Liver (tissue), 9 donors: ENCODE data around the gene GLT1D1. TPM values are rescaled to one million over a fixed set of nuclear protein-coding genes. Genes with fewer than 3 reads are reported as not detected.

Experiments used
- DNase-seq: peaks from one replicate; pipeline ENCODE4 v3.0.0-alpha.2; 2017; ENCODE audit warnings: low spot score
- H3K27ac ChIP-seq, 2 donors: one replicate each; pipeline ENCODE4 v1.7.0; 2013; ENCODE audit warnings: inconsistent platforms in 2 of 2, low read length in 2 of 2, control low read depth in 1 of 2, low read depth in 1 of 2, mild to moderate bottlenecking in 1 of 2
- H3K27me3 ChIP-seq, 4 donors: one replicate each; pipeline versions ENCODE4 v1.6.1 to v1.7.0; 2013; ENCODE audit warnings: low read length in 3 of 4, inconsistent platforms in 1 of 4, mild to moderate bottlenecking in 1 of 4, moderate library complexity in 1 of 4; ENCODE audit not compliant: control insufficient read depth in 4 of 4, insufficient read depth in 4 of 4
- H3K36me3 ChIP-seq, 4 donors: one replicate each; pipeline versions ENCODE4 v1.6.1 to v1.7.0; 2013; ENCODE audit warnings: low read length in 3 of 4, mild to moderate bottlenecking in 3 of 4, low read depth in 1 of 4, moderate library complexity in 1 of 4; ENCODE audit not compliant: control insufficient read depth in 4 of 4, insufficient read depth in 3 of 4
- H3K4me1 ChIP-seq, 4 donors: one replicate each; pipeline versions ENCODE4 v1.6.1 to v1.7.0; 2013; ENCODE audit warnings: low read length in 3 of 4, mild to moderate bottlenecking in 3 of 4, moderate library complexity in 1 of 4; ENCODE audit not compliant: control insufficient read depth in 4 of 4, insufficient read depth in 4 of 4
- H3K4me3 ChIP-seq, 3 donors: one replicate each; pipeline versions ENCODE4 v1.6.1 to v1.7.0; 2013; ENCODE audit warnings: low read length in 3 of 3, control low read depth in 1 of 3, low read depth in 1 of 3, mild to moderate bottlenecking in 1 of 3
- H3K9ac ChIP-seq, 2 donors: one replicate each; pipeline ENCODE4 v1.7.0; 2013; ENCODE audit warnings: low read length in 2 of 2, mild to moderate bottlenecking in 2 of 2, moderate library complexity in 2 of 2, control low read depth in 1 of 2, low read depth in 1 of 2
- H3K9me3 ChIP-seq, 4 donors: one replicate each; pipeline versions ENCODE4 v1.6.1 to v1.7.0; 2013; ENCODE audit warnings: low read length in 3 of 4; ENCODE audit not compliant: control insufficient read depth in 4 of 4
- ATF3 ChIP-seq: IDR thresholded peaks from 2 replicates; pipeline ENCODE4 v1.6.1; 2016; ENCODE audit warnings: antibody characterized with exemption
- CTCF ChIP-seq: fragments of 150-350 bp; IDR thresholded peaks from 2 replicates; pipeline ENCODE4 v1.5.1; 2017; ENCODE audit warnings: improper control_type of control experiment, low read depth, low read length; ENCODE audit not compliant: missing input control
- EGR1 ChIP-seq, 2 donors: IDR thresholded peaks; 2 replicates each; pipeline ENCODE4 v1.6.1; 2016 to 2018; ENCODE audit warnings: antibody characterized with exemption in 2 of 2, low read depth in 2 of 2
- FOXA1 ChIP-seq: IDR thresholded peaks from 2 replicates; pipeline ENCODE4 v1.6.1; 2016; ENCODE audit warnings: antibody characterized with exemption
- FOXA2 ChIP-seq: IDR thresholded peaks from 2 replicates; pipeline ENCODE4 v1.6.1; 2016; ENCODE audit warnings: antibody characterized with exemption
- GABPA ChIP-seq, 2 donors: IDR thresholded peaks in 1 of 2; conservative IDR thresholded peaks in 1 of 2; 2 replicates each; pipeline ENCODE4 v1.6.1; 2016; ENCODE audit warnings: antibody characterized with exemption in 2 of 2, mild to moderate bottlenecking in 1 of 2, moderate library complexity in 1 of 2
- HNF4A ChIP-seq, 2 donors: conservative IDR thresholded peaks; 2 replicates each; pipeline ENCODE4 v1.6.1; 2016; ENCODE audit warnings: antibody characterized with exemption in 2 of 2, mild to moderate bottlenecking in 2 of 2
- HNF4G ChIP-seq: IDR thresholded peaks from 2 replicates; pipeline ENCODE4 v1.6.1; 2016; ENCODE audit warnings: antibody characterized with exemption
- JUND ChIP-seq, 2 donors: IDR thresholded peaks; 2 replicates each; pipeline ENCODE4 v1.6.1; 2016; ENCODE audit warnings: antibody characterized with exemption in 2 of 2
- MAX ChIP-seq: IDR thresholded peaks from 2 replicates; pipeline ENCODE4 v1.6.1; 2016; ENCODE audit warnings: antibody characterized with exemption
- NR2F2 ChIP-seq: IDR thresholded peaks from 2 replicates; pipeline ENCODE4 v1.6.1; 2016; ENCODE audit warnings: antibody characterized with exemption
- RAD21 ChIP-seq, 2 donors: IDR thresholded peaks; 2 replicates each; pipeline ENCODE4 v1.6.1; 2016; ENCODE audit warnings: antibody characterized with exemption in 2 of 2, mild to moderate bottlenecking in 2 of 2
- REST ChIP-seq: IDR thresholded peaks from 2 replicates; pipeline ENCODE4 v1.6.1; 2016; ENCODE audit warnings: antibody characterized with exemption, mild to moderate bottlenecking
- SP1 ChIP-seq: IDR thresholded peaks from 2 replicates; pipeline ENCODE4 v1.6.1; 2018; ENCODE audit warnings: antibody characterized with exemption, mild to moderate bottlenecking
- TAF1 ChIP-seq: conservative IDR thresholded peaks from 2 replicates; pipeline ENCODE4 v1.6.1; 2016; ENCODE audit warnings: antibody characterized with exemption, mild to moderate bottlenecking
- YY1 ChIP-seq: IDR thresholded peaks from 2 replicates; pipeline ENCODE4 v1.6.1; 2016; ENCODE audit warnings: antibody characterized with exemption, mild to moderate bottlenecking
- ZBTB33 ChIP-seq: IDR thresholded peaks from 2 replicates; pipeline ENCODE4 v1.6.1; 2016; ENCODE audit warnings: antibody characterized with exemption
- WGBS: extraction: QIAGEN DNeasy Blood & Tissue Kit; methylation state at CpG from one replicate; pipeline ENCODE4 v1.1.7; 2013; 5-methylcytosine and 5-hydroxymethylcytosine counted together
- polyA plus RNA-seq, 2 donors: library from polyadenylated mRNA; stranded (reverse) in 1 of 2; unstranded in 1 of 2; fragments of 200-250 nt in 1 of 2; fragments of >200 nt in 1 of 2; fragmentation: Nextera tagmentation in 1 of 2; extraction: Ambion mirVana in 1 of 2; gene quantifications; one replicate each; pipeline versions ENCODE4 v1.2.1 to v1.2.3, GENCODE V29; 2013 to 2015
- total RNA-seq, 2 donors: library from RNA; depleted of rRNA; stranded (reverse); fragments of >200 nt; gene quantifications; one replicate each; pipeline ENCODE4 v1.2.3, GENCODE V29; 2014
- donor health status: healthy.
- donor health status: healthy.
- donor health status: healthy.
- donor health status: healthy.
- donor health status: healthy.

GLT1D1 gene
- total and polyA plus RNA-seq, 4 donors: 10.4 to 17.7 (median 13.9) TPM

GRCh38 chr12:128986957-128987356, 133.7 kb downstream of the GLT1D1 start:
- Histone ChIP-seq H3K27ac (no peak overlapping the region), H3K36me3 (peaks cover 0 to 10% (median 2%) of the 10 kb centered on the region in 4 donors), H3K4me3 (no peak overlapping the region), H3K9ac (no peak overlapping the region), H3K4me1 (peaks cover 0 to under 1% (median 0%) of the 10 kb centered on the region in 4 donors), H3K27me3 (no peaks in the 10 kb centered on the region), H3K9me3 (peaks cover 0 to 4% (median 0%) of the 10 kb centered on the region in 4 donors)
- WGBS: 85% methylated on average over 10 of the region's 10 CpGs
- DNase-seq: no peak
- TF ChIP-seq JUND (IDR thresholded peaks at IDR 0.05) (no peak), FOXA1 (no peak), HNF4A (conservative IDR thresholded peaks at IDR 0.05) (no peak), ATF3 (no peak), MAX (no peak), SP1 (no peak), ZBTB33 (no peak), HNF4G (no peak), GABPA (IDR thresholded peaks at IDR 0.05 in 1 of 2, conservative IDR thresholded peaks at IDR 0.05 in 1 of 2) (no peak), NR2F2 (no peak), EGR1 (IDR thresholded peaks at IDR 0.05; ENCODE audit: low read depth in 2 of 2) (no peak), CTCF (no peak), FOXA2 (no peak)

- H3K27me3 ChIP-seq: no peaks in the 10 kb centered on the region
- H3K4me3 ChIP-seq: no peak overlapping the region
- TF ChIP-seq CTCF (no peak), ATF3 (no peak), SP1 (no peak), FOXA1 (no peak), RAD21 (IDR thresholded peaks at IDR 0.05) (no peak), GABPA (IDR thresholded peaks at IDR 0.05 in 1 of 2, conservative IDR thresholded peaks at IDR 0.05 in 1 of 2) (no peak), NR2F2 (no peak), FOXA2 (no peak), REST (no peak), YY1 (no peak), JUND (IDR thresholded peaks at IDR 0.05) (no peak), ZBTB33 (no peak), MAX (no peak), HNF4A (conservative IDR thresholded peaks at IDR 0.05) (no peak), TAF1 (no peak)
- H3K36me3 ChIP-seq: peaks cover 0 to 2% (median 0%) of the 10 kb centered on the region in 4 donors
- no peak for DNase-seq
- H3K27ac ChIP-seq: no peak overlapping the region
- H3K4me1 ChIP-seq: peaks cover 0 to 14% (median 7%) of the 10 kb centered on the region in 4 donors
- H3K9me3 ChIP-seq: peaks cover 0 to 4% (median 0%) of the 10 kb centered on the region in 4 donors
- no peak overlapping the region for H3K9ac ChIP-seq
- 94% methylated on average over 1 of the region's 1 CpG for WGBS
Observed at GRCh38 chr12:128989287-128989686, 136.0 kb downstream of the GLT1D1 start.
